Measurements from ENCODE around the gene DOCK4. TPM values are rescaled to one million over a fixed set of nuclear protein-coding genes. Genes with fewer than 3 reads are reported as not detected.
"Not testable (repeated sequence)": the region's sequence is repeated elsewhere in the genome, so short reads cannot be mapped to it uniquely, and the experiment has no call there.

DOCK4 gene
- total RNA-seq, 1 experiment from 2014 or later = 4.9 TPM

DNA sequence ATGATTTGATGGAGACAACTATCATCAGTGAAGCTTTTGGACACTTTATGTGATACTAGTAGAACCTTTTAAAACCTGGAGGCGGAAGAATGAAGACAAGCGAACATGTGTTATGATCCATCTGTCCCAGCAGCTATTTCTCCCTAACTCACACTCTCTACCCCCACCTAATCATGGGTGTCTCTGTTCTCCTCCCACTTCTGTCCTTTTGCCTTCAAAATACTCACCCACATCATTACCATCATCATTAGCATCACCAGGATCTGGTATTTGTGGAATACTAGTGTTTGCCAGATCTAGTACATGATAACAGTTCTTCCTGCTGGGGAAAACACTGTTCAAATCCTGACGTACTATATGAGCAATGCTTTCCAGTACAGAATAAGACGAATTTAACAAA is 287.7 kb downstream of the DOCK4 start:
- no peak overlapping the region for H4K5ac ChIP-seq (ENCODE audit: insufficient read length, low read depth, low read length)
- H3K56ac ChIP-seq (ENCODE audit: insufficient read length, low read depth, low read length) = no peak overlapping the region
- no peak overlapping the region for H2BK20ac ChIP-seq (ENCODE audit: low read depth, low read length, poor library complexity, severe bottlenecking)
- no peak overlapping the region for H2AK5ac ChIP-seq (ENCODE audit: insufficient read length, low read length)
- H3K14ac ChIP-seq (ENCODE audit: insufficient read depth, low read length) = no peak overlapping the region
- no peak overlapping the region for H2BK120ac ChIP-seq (ENCODE audit: low read depth, low read length, poor library complexity, severe bottlenecking)
- Mint-ChIP-seq H3K27me3 (ENCODE audit: low read depth) (no peaks in the 10 kb centered on the region), H3K9me3 (no peaks in the 10 kb centered on the region), H3K4me3 (no peak overlapping the region), H3K4me1 (peaks cover 0 to 2% of the 10 kb centered on the region in 2 experiments; a peak in 1 of 4 replicates), H3K36me3 (ENCODE audit: insufficient read depth in 1 of 3, low read depth in 3 of 3) (peaks cover 0 to 7% (median 0%) of the 10 kb centered on the region in 3 experiments; a peak in 3 of 7 replicates), H3K27ac (peak overlapping the region in 1 of 3 experiments; percentile 45; a peak in 1 of 7 replicates)
- H3K9ac ChIP-seq (ENCODE audit: extremely low read depth, insufficient read length, low read length) = no peak overlapping the region
- no peaks in the 10 kb centered on the region for H4K20me1 ChIP-seq (ENCODE audit: control insufficient read depth, insufficient read depth, insufficient read length)
- H2AFZ ChIP-seq (ENCODE audit: low read length) = no peak overlapping the region
- no peaks in the 10 kb centered on the region for H3K79me1 ChIP-seq (ENCODE audit: insufficient read depth, low read depth, low read length, poor library complexity, severe bottlenecking)
- no peak overlapping the region for H4K8ac ChIP-seq (replicated peaks; ENCODE audit: insufficient read length, low read depth, low read length)
- H3K23ac ChIP-seq (ENCODE audit: insufficient read length, low read depth, low read length) = no peak overlapping the region
- no peak overlapping the region for H3K4ac ChIP-seq (ENCODE audit: low read depth, low read length)
- no peak overlapping the region for H2BK12ac ChIP-seq (ENCODE audit: insufficient read length, low read depth, low read length)
- H2BK5ac ChIP-seq (ENCODE audit: insufficient read length, low read length) = no peak overlapping the region
- TF ChIP-seq, protein P1, sequence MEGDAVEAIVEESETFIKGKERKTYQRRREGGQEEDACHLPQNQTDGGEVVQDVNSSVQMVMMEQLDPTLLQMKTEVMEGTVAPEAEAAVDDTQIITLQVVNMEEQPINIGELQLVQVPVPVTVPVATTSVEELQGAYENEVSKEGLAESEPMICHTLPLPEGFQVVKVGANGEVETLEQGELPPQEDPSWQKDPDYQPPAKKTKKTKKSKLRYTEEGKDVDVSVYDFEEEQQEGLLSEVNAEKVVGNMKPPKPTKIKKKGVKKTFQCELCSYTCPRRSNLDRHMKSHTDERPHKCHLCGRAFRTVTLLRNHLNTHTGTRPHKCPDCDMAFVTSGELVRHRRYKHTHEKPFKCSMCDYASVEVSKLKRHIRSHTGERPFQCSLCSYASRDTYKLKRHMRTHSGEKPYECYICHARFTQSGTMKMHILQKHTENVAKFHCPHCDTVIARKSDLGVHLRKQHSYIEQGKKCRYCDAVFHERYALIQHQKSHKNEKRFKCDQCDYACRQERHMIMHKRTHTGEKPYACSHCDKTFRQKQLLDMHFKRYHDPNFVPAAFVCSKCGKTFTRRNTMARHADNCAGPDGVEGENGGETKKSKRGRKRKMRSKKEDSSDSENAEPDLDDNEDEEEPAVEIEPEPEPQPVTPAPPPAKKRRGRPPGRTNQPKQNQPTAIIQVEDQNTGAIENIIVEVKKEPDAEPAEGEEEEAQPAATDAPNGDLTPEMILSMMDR (conservative IDR thresholded peaks at IDR 0.05) = no peak
- H3K9me3 ChIP-seq (ENCODE audit: control insufficient read depth, low read depth, low read length) = no peaks in the 10 kb centered on the region
- H3K23me2 ChIP-seq (ENCODE audit: insufficient read length, low read depth, low read length, poor library complexity, severe bottlenecking) = no peaks in the 10 kb centered on the region
- H3K79me2 ChIP-seq (ENCODE audit: insufficient read depth, low read length) = no peaks in the 10 kb centered on the region
- DNase-seq = no peak
- H3K18ac ChIP-seq (ENCODE audit: insufficient read length, low read depth, low read length) = no peak overlapping the region
- no peak overlapping the region for H4K91ac ChIP-seq (ENCODE audit: insufficient read length, low read depth, low read length)
- no peak overlapping the region for H3T11ph ChIP-seq (ENCODE audit: low read length)
- H3K4me2 ChIP-seq (ENCODE audit: insufficient read depth, insufficient read length, low read length) = no peak overlapping the region
- no peaks in the 10 kb centered on the region for H3K27me3 ChIP-seq (ENCODE audit: insufficient read depth, low read length)
- H2BK15ac ChIP-seq (ENCODE audit: low read depth, low read length) = no peak overlapping the region
- no peak overlapping the region for H3K27ac ChIP-seq (ENCODE audit: insufficient read length, low read depth, low read length)
- no peaks in the 10 kb centered on the region for H3K4me1 ChIP-seq (ENCODE audit: insufficient read depth, low read length)
- no CpG with 5 or more reads among the region's 4 CpGs for WGBS (ENCODE audit: extremely low coverage, insufficient read length, low lambda C conversion rate)

DNA sequence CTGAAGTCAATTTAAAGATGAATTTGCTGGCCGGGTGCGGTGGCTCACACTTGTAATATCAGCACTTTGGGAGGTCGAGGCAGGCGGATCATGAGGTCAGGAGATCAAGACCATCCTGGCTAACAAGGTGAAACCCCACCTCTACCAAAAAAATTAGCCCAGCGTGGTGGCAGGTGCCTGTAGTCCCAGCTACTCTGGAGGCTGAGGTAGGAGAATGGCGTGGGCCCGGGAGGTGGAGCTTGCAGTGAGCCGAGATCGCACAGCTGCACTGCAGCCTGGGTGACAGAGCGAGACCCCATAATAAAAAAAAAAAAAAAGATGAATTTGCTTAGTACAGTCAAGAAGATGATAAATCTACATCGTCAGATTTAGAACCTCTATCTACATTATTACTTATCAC is 288.8 kb downstream of the DOCK4 start:
- not testable (repeated sequence) for H3K9me3 Mint-ChIP-seq; H3K4me1 Mint-ChIP-seq; H3K56ac ChIP-seq (ENCODE audit: insufficient read length, low read depth, low read length); H3K79me1 ChIP-seq (ENCODE audit: insufficient read depth, low read depth, low read length, poor library complexity, severe bottlenecking); H3K9ac ChIP-seq (ENCODE audit: extremely low read depth, insufficient read length, low read length); H4K8ac ChIP-seq (replicated peaks; ENCODE audit: insufficient read length, low read depth, low read length); H2AFZ ChIP-seq (ENCODE audit: low read length); H3K27me3 Mint-ChIP-seq (ENCODE audit: low read depth); H3K4ac ChIP-seq (ENCODE audit: low read depth, low read length); H3K23me2 ChIP-seq (ENCODE audit: insufficient read length, low read depth, low read length, poor library complexity, severe bottlenecking); H3K14ac ChIP-seq (ENCODE audit: insufficient read depth, low read length); H3K9me3 ChIP-seq (ENCODE audit: control insufficient read depth, low read depth, low read length); H4K20me1 ChIP-seq (ENCODE audit: control insufficient read depth, insufficient read depth, insufficient read length); H3K18ac ChIP-seq (ENCODE audit: insufficient read length, low read depth, low read length); H3K36me3 Mint-ChIP-seq (ENCODE audit: insufficient read depth in 1 of 3, low read depth in 3 of 3); H4K91ac ChIP-seq (ENCODE audit: insufficient read length, low read depth, low read length); H3K4me2 ChIP-seq (ENCODE audit: insufficient read depth, insufficient read length, low read length); H3K79me2 ChIP-seq (ENCODE audit: insufficient read depth, low read length); H3K23ac ChIP-seq (ENCODE audit: insufficient read length, low read depth, low read length); H3K27ac Mint-ChIP-seq; H2BK120ac ChIP-seq (ENCODE audit: low read depth, low read length, poor library complexity, severe bottlenecking); H3K27me3 ChIP-seq (ENCODE audit: insufficient read depth, low read length); H3K27ac ChIP-seq (ENCODE audit: insufficient read length, low read depth, low read length); H3K4me1 ChIP-seq (ENCODE audit: insufficient read depth, low read length); H3K4me3 Mint-ChIP-seq; H2AK5ac ChIP-seq (ENCODE audit: insufficient read length, low read length); H3T11ph ChIP-seq (ENCODE audit: low read length); H2BK20ac ChIP-seq (ENCODE audit: low read depth, low read length, poor library complexity, severe bottlenecking); H2BK12ac ChIP-seq (ENCODE audit: insufficient read length, low read depth, low read length); H4K5ac ChIP-seq (ENCODE audit: insufficient read length, low read depth, low read length); H2BK5ac ChIP-seq (ENCODE audit: insufficient read length, low read length); DNase-seq; H2BK15ac ChIP-seq (ENCODE audit: low read depth, low read length)
- no CpG with 5 or more reads among the region's 11 CpGs for WGBS (ENCODE audit: extremely low coverage, insufficient read length, low lambda C conversion rate)
